VCaP (cell line): ENCODE results near the gene MYO1D.

ENCODE experiments used
- H3K27ac ChIP-seq: fragments of 450-650 bp; 2 replicates; pipeline ENCODE4 v1.5.1; 2017
- TF ChIP-seq, protein P1 (sequence below): fragments of 450-650 bp; conservative IDR thresholded peaks from 2 replicates; pipeline ENCODE4 v1.5.1; 2017; ENCODE audit warnings: mild to moderate bottlenecking, moderate library complexity

Gene MYO1D

DNA sequence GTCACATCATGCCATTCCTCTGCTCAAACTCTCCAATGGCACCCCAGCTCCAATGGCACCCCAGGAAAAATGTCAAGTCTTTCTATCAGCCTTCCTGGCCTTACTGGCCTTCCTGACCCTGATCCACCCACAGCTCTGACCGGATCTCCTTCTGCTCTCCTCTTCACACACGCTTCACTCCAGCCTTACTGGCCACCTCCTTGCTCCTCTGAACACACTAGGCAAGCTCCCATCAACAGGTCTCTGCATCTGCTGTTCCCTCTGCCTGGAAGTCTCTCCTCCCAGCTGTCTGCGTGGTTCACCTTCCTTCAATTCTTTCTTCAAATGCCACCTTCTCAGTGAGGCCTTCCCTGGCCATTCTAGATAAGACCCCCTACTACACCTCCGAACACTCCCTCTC is 43.4 kb downstream of the MYO1D start:
- TF ChIP-seq, protein P1, sequence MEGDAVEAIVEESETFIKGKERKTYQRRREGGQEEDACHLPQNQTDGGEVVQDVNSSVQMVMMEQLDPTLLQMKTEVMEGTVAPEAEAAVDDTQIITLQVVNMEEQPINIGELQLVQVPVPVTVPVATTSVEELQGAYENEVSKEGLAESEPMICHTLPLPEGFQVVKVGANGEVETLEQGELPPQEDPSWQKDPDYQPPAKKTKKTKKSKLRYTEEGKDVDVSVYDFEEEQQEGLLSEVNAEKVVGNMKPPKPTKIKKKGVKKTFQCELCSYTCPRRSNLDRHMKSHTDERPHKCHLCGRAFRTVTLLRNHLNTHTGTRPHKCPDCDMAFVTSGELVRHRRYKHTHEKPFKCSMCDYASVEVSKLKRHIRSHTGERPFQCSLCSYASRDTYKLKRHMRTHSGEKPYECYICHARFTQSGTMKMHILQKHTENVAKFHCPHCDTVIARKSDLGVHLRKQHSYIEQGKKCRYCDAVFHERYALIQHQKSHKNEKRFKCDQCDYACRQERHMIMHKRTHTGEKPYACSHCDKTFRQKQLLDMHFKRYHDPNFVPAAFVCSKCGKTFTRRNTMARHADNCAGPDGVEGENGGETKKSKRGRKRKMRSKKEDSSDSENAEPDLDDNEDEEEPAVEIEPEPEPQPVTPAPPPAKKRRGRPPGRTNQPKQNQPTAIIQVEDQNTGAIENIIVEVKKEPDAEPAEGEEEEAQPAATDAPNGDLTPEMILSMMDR = no peak
- 0 out of 2 replicates have a peak overlapping the region, but pooled peaks have one; percentile 60 for H3K27ac ChIP-seq

DNA sequence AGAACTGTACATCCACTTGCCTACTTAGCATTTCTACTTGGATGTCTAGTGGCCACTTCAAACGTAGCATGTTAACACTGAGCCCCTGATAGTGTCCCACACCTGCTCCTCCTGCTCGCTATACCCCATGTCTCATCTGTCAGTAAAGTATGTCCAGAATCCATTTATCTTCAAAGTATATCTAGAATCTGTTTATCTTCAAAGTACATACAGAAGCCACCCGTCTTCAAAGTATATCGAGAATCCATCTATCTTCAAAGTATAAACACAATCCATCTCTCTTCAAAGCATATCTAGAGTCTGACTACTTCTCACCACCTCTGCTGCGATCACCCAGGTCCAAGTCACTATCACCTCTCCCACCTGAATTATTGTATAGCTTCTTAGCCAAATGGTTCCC is 43.8 kb downstream of the MYO1D start:
- TF ChIP-seq, protein P1 = no peak

DNA sequence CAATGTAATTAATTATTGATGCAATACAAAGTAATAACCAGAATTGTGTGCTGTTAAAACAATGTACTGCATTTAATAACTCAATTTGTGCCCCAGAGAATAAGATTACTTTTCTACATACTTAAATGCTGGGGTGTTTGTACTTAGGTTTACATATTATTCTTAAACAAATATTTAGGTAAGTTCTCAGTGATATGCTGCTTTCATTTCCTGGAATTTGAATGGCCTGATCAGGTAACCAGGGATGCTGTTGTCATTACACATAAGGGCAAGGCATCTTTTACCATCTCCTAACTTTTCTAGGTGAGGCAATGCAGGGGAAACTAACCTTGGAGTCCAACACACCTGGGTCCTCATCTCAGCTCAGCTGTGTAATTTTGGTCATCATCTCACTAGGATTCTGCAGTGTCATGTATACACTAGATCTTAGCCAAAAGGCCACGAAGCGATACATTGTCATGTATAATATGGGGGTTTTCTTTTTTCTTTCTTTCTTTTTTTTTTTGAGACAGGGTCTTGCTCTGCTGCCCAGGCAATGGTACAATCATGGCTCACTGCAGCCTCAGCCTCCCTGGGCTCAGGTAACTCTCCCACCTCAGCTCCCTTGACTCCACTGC is 45.2 kb downstream of the MYO1D start:
- H3K27ac ChIP-seq = peak overlapping the region; percentile 60

More for the DNA sequence above, 43.8 kb downstream of the MYO1D start:
- H3K27ac ChIP-seq = peak overlapping the region; percentile 60; the same call in 1 of the 2 replicates

DNA sequence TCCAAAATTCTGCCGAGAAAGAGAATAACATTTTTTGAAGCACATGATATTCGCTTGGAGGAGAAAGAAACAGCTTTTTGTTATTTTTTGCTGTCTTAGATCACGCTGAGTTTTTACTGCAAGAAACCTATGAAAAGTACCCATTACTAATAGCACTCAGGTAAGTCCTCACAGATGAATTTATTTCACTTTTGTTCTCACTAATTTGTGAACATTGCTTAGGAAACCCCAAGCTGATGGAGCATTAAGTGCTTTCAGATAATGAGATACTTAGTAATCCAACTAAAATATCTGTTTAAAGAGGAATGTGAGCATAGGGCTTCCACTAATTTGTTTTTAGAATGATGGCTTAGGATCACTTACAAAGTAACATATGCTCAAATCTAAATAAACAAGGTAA is 45.7 kb downstream of the MYO1D start:
- peak overlapping the region; percentile 60 for H3K27ac ChIP-seq
- TF ChIP-seq, protein P1 = no peak

More for the DNA sequence above, 45.2 kb downstream of the MYO1D start:
- TF ChIP-seq, protein P1 = no peak

DNA sequence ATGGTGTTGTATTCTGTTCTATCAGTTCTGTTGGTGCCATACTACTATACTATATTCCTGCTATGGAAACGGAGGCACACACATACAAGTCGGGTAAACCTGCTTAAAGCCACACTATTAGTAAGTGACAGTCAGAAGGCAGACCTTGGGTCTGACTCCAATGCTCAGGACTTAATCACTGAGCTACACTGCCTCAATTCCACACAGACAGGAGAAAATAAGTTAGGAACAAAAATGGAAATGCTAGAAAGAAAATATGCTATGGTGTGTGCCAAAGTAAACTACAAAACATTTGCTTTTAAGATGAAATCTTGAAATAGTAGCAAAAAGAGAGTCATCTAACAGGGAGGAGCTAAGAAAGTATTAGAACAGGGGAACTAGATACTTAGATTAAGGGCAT is 48.1 kb downstream of the MYO1D start:
- peak overlapping the region; percentile 78 for H3K27ac ChIP-seq
- TF ChIP-seq, protein P1 = no peak

DNA sequence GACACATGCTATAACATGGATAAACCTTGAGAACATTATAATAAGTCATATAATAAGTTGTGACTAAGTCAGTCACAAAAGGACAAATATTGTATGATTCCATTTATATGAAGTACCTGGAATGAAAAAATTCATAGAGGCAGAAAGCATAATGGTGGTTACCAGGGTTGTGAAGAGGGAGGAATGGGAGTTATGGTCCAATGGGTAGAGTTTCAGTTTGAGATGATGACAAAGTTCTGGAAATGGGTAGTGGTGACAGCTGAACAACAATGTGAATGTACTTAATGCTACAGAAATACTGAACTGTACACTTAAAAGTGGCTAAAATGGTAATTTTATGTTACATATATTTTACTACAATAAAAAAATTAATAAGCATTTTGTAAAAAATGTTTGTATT is 49.7 kb downstream of the MYO1D start:
- TF ChIP-seq, protein P1 = no peak
- peak overlapping the region; percentile 78 for H3K27ac ChIP-seq

DNA sequence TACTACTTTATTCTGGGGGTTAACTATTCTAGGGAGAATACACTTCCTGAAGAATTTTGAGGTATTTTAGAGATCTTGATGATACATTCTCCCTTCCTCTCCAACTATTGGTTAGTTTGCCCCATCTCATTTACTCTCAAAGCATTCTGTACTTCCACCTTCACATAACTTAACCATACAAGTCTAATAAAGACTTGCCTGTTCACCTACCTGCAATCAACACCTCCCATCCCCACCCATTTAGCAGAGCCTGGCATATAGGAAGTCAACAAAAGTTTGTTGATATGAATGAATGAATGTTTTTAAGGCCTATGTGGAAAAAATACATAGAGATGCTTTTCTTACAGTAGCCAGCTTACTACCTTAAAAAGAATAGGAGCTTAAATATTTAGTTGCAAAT is 50.8 kb downstream of the MYO1D start:
- TF ChIP-seq, protein P1 = no peak
- H3K27ac ChIP-seq = no peak overlapping the region
